AG04449 (cell line): ENCODE results near the gene ZNF831.

Experiments
- CTCF ChIA-PET: fragments of 350-600 bp; formaldehyde crosslinking; extraction: SDS; loops from one replicate; lab custom pipeline; 2021; ENCODE audit warnings: antibody characterized with exemption; lab: Yijun Ruan, JAX
- POLR2A ChIA-PET: fragments of 400-600, 350-600 bp; formaldehyde crosslinking; extraction: SDS; loops from one replicate; lab custom pipeline; 2020; ENCODE audit warnings: antibody characterized with exemption, inconsistent platforms; lab: Yijun Ruan, JAX
- DNase-seq: peaks from one replicate; pipeline ENCODE4 v3.0.0-alpha.2; 2010; ENCODE audit warnings: low read depth, low spot score
- H3K4me3 ChIP-seq: 2 replicates; pipeline ENCODE4 v1.5.1; 2011; ENCODE audit warnings: low read depth, mild to moderate bottlenecking, control low read depth, low read length
- TF ChIP-seq, protein P1 (sequence below): IDR thresholded peaks from one replicate; pipeline ENCODE4 v1.5.1; 2011; ENCODE audit warnings: mild to moderate bottlenecking, moderate library complexity, low read length, control low read depth, inconsistent platforms; ENCODE audit not compliant: insufficient read depth; ENCODE audit errors: missing control alignments

Gene ZNF831

DNA sequence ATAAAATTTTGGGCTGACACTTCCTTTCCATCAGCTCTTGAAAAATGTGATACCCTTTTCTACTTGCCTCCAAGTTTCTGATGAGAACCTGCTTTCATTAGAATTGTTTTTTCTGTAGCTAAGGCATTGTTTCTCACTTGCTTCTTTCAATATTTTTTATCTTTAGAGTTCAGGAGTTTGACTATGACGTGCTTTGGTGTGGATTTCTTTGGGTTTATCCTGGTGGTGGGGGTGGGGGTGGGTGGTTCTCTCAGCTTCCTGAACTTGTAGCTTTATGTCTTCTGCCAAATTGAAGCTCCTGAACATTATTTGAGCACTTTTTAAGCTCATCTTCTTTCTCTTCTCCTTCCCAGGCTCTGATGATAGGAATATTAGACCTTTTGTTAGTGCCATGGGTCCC is 11.4 kb downstream of the ZNF831 start:
- no peak for DNase-seq
- TF ChIP-seq, protein P1, sequence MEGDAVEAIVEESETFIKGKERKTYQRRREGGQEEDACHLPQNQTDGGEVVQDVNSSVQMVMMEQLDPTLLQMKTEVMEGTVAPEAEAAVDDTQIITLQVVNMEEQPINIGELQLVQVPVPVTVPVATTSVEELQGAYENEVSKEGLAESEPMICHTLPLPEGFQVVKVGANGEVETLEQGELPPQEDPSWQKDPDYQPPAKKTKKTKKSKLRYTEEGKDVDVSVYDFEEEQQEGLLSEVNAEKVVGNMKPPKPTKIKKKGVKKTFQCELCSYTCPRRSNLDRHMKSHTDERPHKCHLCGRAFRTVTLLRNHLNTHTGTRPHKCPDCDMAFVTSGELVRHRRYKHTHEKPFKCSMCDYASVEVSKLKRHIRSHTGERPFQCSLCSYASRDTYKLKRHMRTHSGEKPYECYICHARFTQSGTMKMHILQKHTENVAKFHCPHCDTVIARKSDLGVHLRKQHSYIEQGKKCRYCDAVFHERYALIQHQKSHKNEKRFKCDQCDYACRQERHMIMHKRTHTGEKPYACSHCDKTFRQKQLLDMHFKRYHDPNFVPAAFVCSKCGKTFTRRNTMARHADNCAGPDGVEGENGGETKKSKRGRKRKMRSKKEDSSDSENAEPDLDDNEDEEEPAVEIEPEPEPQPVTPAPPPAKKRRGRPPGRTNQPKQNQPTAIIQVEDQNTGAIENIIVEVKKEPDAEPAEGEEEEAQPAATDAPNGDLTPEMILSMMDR: no peak
- H3K4me3 ChIP-seq: no peak overlapping the region
- CTCF ChIA-PET: no interaction called here
- POLR2A ChIA-PET: no interaction called here

DNA sequence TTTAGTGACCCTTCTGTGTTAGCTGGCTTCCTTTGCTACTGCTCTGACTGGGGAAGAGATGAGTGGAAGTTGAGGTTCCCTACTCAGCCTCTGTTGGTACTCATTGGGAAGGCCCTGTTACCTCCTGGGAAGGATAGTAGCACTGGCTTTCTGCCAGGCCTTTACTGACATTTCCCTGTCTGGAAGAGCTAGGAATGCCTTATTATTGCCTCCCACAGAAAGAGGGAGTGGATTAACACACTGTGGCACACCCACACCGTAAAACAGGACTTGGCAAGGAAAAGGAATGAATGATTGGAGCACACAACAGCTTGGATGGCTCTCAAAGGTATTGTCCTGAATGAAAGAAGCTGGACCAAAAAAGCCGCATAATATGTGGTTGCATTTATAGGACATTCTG is 12.2 kb downstream of the ZNF831 start:
- CTCF ChIA-PET: no interaction called here
- TF ChIP-seq, protein P1: no peak
- POLR2A ChIA-PET: no interaction called here
- no peak overlapping the region for H3K4me3 ChIP-seq
- DNase-seq: no peak

DNA sequence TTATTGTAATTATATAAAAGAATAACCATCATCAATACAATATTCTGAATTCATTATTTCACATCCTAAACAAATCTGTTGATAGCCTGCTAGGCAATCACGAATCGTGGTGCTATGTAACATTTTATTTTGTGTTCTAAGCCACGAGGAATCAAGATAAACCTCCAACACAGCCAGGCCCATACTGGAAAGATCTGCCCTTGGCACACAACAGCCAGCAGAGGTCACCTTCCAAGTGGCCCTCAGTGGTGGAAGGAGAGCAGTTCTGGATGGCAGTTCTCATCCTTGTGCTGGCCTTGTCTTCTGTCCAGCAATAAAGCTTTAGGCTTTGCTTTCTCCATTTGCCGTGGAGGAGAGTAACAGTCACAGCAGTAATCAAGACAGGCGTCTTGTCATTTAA is 13.2 kb downstream of the ZNF831 start:
- no peak overlapping the region for H3K4me3 ChIP-seq
- CTCF ChIA-PET: no interaction called here
- TF ChIP-seq, protein P1: no peak
- POLR2A ChIA-PET: no interaction called here
- no peak for DNase-seq

- TF ChIP-seq, protein P1: no peak
- no peak overlapping the region for H3K4me3 ChIP-seq
- POLR2A ChIA-PET: no interaction called here
- CTCF ChIA-PET: interaction anchor here (1.2 kb wide), 1 partner anchor 90 kb away, joined by 3 read pairs; no protein-coding TSS in a partner anchor
- DNase-seq: no peak
Observed at GRCh38 chr20:59177266-59178250, 13.9 kb downstream of the ZNF831 start.

DNA sequence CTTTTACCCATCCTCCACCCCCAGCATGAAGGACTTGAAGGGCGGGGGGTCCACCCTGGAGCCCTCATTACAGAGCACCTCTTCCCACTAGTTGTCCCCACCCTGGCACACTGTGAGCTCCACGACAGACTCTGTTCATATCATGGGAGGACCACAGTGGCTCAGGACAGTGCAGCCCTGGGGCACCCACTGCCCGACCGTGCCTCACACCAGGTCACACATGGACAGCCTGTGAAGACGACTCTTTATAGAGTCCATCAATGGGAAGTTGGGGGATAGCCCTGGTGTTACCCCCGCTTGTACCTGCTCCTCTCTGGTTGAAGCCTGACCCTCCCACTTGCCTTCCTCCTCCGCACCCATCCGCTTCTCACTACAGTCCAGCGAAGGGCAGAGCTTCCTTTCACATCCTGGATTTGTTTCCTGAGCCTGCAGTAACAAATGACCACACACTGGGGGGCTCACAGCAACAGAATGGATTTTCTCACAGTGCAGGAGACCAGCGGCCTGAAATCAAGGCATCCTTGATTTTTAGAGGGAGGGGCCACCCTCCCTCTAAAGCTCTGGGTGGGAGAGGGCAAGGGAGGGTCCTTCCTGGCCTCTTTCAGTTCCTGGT is 15.5 kb downstream of the ZNF831 start:
- TF ChIP-seq, protein P1: no peak
- CTCF ChIA-PET: interaction anchor here (1.2 kb wide), 1 partner anchor 91 kb away, joined by 3 read pairs; no protein-coding TSS in a partner anchor
- no peak for DNase-seq
- POLR2A ChIA-PET: no interaction called here
- no peak overlapping the region for H3K4me3 ChIP-seq

DNA sequence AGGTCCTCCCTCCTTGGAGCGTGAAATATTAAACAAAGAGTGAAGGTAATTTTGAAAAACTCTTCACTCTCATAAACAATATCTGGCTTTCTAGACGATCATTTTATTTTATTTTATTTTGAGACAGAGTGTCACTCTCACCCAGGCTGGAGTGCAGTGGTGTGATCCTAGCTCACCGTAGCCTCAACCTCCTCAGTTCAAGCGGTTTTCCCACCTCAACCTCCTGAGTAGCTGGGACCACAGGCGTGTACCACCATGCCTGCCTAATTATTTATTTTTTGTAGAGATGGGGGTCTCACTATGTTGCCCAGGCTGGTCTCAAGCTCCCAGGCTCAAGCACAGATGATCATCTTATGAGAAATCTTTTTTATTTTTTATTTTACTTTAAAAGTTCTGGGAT is 16.4 kb downstream of the ZNF831 start:
- DNase-seq: no peak
- H3K4me3 ChIP-seq: no peak overlapping the region
- POLR2A ChIA-PET: no interaction called here
- CTCF ChIA-PET: no interaction called here
- TF ChIP-seq, protein P1: no peak
